Stimulated activated CD8-positive, alpha-beta memory T cell treated with anti-CD3 and anti-CD28 coated beads, Interleukin-7, amount 100 ng/mL, for 4 hours (primary cell): ENCODE results near the gene GLIS1.

Experiments
- DNase-seq, 2 donors: peaks; one replicate each; pipeline ENCODE4 v3.0.0-alpha.2; 2020; ENCODE audit warnings: low read depth in 2 of 2

Gene GLIS1

GRCh38 chr1:53548031-53548491, 190.9 kb downstream of the GLIS1 start:
- DNase-seq = no peak

- no peak for DNase-seq
Measured at GRCh38 chr1:53547231-53547790, 191.7 kb downstream of the GLIS1 start.

GRCh38 chr1:53546409-53547155, 192.4 kb downstream of the GLIS1 start:
- DNase-seq = no peak

- no peak for DNase-seq
Measured at GRCh38 chr1:53545663-53546408, 193.1 kb downstream of the GLIS1 start.

- no peak for DNase-seq
Measured at GRCh38 chr1:53544728-53545515, 194.0 kb downstream of the GLIS1 start.

GRCh38 chr1:53543778-53544695, 194.9 kb downstream of the GLIS1 start:
- DNase-seq = no peak

- DNase-seq = no peak
Measured at GRCh38 chr1:53543130-53543777, 195.7 kb downstream of the GLIS1 start.

- no peak for DNase-seq
Measured at GRCh38 chr1:53542551-53542950, 196.4 kb downstream of the GLIS1 start.

GRCh38 chr1:53541761-53542550, 197.0 kb downstream of the GLIS1 start:
- DNase-seq = no peak

- DNase-seq = no peak
Measured at GRCh38 chr1:53541263-53541625, 197.7 kb downstream of the GLIS1 start.

- no peak for DNase-seq
Measured at GRCh38 chr1:53540604-53541262, 198.2 kb downstream of the GLIS1 start.

- no peak for DNase-seq
Measured at GRCh38 chr1:53539711-53540603, 199.0 kb downstream of the GLIS1 start.

GRCh38 chr1:53539226-53539625, 199.7 kb downstream of the GLIS1 start:
- DNase-seq = no peak

- no peak for DNase-seq
Measured at GRCh38 chr1:53536606-53537005, 202.4 kb downstream of the GLIS1 start.

GRCh38 chr1:53535846-53536245, 203.1 kb downstream of the GLIS1 start:
- DNase-seq = no peak

GRCh38 chr1:53535226-53535625, 203.7 kb downstream of the GLIS1 start:
- no peak for DNase-seq

- no peak for DNase-seq
Measured at GRCh38 chr1:53532912-53533311, 206.1 kb downstream of the GLIS1 start.

GRCh38 chr1:53532377-53532776, 206.6 kb downstream of the GLIS1 start:
- DNase-seq = no peak
